Measurements from ENCODE around the gene MICAL3.
"Not testable (repeated sequence)": the region's sequence is repeated elsewhere in the genome, so short reads cannot be mapped to it uniquely, and the experiment has no call there.

MICAL3 gene

DNA sequence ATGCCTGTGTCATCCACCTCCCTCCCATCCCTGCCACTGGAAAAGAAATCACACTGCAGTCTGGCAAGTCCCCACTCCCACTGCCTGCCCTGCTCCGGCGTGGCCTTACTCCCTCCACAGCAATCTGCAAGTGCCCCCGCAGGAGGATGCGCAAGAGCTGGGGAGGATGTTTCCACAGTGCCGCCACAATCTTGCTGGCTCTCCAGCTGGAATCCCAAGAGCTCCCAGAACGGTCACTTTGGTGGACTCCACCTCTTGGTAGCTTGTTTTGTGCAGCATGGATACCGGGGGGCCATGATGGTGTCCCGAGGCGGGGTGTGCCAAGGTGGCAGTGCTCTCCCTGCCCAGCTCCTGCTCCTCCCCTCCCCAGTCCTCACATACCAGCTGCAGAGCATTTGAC, 76.3 kb downstream of the MICAL3 start:
- no peak for DNase-seq

DNA sequence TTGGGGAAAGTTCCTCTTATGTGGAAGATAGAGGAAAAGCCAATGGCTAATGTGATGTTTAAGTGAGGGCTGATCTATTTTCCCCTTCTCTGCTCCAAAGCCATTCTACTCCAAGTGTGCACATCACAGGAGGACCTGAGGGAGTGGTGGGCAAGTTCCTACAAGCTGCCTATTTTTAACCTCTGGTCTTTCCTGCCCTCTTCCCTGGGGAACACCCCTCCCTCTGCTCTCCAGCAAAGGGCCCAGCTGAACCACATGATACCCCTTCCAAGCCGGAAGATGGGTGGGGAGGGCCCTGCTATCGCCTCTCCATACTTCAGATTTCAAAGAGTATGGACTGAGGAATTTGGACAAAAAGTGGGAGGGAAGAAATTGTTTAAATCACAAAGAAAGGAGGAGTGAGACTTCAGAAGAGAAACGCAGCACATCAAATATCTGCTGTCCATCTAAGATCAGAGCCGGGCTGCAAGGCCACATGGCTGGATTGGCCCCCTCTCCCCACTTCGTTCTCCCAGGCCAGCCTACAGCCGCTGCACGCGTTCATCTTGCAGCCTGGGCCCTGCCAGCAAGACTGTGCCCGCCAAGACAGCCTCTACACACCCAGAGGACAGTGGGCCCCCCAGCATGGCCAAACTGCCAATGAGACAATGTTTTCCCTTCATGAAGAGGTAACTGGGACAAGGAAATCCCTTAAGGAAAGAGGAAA, 77.5 kb downstream of the MICAL3 start:
- DNase-seq: no peak

GRCh38 chr22:17945888-17946648, 78.3 kb downstream of the MICAL3 start:
- no peak for DNase-seq

DNA sequence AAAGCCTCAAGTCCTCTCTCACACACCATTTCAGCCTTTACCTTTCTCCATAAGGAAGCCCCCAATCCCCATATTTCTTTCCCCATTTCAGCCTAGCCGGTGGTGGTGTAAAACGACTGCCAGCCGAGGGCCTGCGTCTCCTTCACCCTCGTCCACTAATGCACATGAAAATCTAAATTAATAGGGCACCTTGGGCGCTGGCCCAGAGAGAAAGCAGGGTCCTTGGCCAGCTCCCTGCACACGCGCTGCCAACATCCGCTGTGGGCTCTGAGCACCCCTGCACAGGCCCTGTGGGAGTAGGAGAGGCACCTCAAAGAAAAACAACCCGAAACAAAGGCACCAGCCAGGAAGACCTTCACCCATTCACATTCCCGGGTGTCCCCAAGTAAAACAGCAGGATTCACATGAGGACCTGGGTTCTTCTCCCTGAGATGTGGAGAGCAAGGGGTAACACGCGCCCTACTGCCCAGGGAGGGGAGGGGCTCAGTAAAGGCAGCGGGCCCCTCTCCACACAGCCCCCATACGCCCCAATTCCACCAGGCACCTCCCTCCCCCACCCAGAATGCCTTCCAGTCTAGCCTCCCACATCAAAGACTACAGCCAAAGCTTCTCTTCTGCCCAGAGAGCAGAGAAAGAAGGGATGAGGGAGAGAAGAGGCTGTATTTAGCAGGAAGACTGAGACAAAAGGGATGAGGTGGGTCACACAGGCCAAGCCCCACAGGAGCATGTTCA, 79.0 kb downstream of the MICAL3 start:
- no peak for DNase-seq

DNA sequence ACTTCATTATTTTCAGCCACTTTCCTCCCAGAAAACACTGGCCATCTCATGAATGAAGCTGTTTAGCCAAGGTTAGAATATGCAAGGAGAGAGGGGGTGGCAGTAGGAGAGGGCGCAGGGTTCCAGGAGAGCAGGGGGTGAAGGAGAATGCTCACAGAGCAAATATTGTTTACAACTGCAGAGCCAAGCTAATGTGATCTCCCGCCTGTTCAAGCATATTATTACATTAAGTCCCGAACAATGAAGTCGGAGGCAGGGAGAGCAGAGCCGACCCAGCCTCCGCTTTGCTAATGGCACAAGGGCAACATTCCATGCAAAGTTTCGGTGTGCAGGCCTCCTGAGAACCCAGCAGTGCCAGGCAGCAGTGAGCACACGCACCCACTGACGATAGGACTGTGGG, 80.1 kb downstream of the MICAL3 start:
- DNase-seq: no peak

- DNase-seq: no peak
These were observed 80.7 kb downstream of the MICAL3 start for GRCh38 chr22:17943533-17944249.

- DNase-seq: no peak
These were observed 81.6 kb downstream of the MICAL3 start for GRCh38 chr22:17942721-17943120.

GRCh38 chr22:17941471-17942406, 82.6 kb downstream of the MICAL3 start:
- no peak for DNase-seq

DNA sequence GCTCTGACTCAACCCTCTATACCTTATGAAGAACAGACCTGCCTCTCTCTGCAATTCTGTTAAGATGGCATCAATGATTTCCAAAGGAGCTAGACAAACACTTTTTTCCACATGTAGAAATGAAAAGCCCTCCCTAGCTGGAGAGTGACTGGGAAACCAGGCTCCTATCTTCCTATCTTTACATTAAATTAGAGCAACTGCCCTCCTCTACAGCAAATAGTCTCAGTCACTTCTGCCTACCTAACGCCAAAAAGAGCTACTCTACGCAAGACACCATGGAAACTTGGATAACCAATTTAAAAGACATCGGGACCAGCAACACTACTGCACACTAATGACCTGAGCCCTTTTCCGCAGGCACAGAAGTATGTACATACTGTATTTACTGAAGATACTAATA, 84.8 kb downstream of the MICAL3 start:
- no peak for DNase-seq

GRCh38 chr22:17939011-17939410, 85.3 kb downstream of the MICAL3 start:
- DNase-seq: no peak

DNA sequence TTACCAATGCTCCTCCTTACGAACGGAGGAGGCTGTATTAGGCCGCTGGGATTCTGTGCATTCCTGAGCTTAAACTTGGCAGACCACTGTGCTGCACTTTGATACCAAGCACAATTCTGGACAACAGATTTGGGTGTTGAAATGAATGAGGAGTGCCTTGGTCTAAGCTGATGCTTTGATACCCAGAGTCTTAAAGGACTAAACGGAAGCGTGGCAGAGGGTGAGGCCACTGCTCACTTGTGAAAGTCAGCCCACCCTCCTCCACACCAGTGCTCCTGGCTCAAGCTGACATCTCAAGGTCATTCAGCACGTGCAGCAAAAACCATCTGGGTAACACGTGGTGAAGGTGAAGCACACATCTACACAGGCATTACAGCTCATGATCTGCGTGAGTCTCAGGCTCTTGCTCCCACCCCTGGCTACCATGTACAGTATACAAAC, 85.9 kb downstream of the MICAL3 start:
- DNase-seq: no peak

DNA sequence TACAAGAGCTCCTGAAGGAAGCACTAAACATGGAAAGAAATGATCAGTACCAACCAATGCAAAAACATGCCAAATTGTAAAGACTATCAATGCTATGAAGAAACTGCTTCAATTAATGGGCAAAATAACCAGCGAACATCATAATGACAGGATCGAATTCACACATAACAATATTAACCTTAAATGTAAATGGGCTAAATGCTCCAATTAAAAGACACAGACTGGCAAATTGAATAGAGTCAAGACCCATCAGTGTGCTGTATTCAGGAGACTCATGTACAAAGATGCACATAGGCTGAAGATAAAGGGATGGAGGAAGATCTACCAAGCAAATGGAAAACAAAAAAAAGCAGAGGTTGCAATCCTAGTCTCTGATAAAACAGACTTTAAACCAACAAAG, 91.9 kb downstream of the MICAL3 start:
- not testable (repeated sequence) for DNase-seq

DNA sequence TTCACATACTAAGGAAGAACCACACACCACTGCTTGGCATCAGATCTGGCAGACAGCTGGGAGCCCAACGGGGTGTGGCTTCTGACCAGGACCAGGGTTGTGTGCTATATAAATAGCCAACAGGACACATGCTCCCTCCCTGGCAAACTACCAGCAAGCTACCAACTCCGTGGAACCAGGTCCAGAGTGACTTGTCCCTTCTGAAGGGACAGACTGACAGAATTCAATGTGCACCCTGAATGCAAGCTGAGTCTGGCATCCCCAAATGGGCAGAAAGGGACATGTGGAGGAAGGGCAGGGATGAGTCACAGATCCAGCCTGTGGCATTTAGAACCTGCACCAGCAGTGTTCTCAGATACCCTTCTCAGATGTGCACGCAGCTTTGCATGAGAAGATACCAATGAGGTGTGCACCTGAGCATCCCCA, 92.9 kb downstream of the MICAL3 start:
- no peak for DNase-seq

DNA sequence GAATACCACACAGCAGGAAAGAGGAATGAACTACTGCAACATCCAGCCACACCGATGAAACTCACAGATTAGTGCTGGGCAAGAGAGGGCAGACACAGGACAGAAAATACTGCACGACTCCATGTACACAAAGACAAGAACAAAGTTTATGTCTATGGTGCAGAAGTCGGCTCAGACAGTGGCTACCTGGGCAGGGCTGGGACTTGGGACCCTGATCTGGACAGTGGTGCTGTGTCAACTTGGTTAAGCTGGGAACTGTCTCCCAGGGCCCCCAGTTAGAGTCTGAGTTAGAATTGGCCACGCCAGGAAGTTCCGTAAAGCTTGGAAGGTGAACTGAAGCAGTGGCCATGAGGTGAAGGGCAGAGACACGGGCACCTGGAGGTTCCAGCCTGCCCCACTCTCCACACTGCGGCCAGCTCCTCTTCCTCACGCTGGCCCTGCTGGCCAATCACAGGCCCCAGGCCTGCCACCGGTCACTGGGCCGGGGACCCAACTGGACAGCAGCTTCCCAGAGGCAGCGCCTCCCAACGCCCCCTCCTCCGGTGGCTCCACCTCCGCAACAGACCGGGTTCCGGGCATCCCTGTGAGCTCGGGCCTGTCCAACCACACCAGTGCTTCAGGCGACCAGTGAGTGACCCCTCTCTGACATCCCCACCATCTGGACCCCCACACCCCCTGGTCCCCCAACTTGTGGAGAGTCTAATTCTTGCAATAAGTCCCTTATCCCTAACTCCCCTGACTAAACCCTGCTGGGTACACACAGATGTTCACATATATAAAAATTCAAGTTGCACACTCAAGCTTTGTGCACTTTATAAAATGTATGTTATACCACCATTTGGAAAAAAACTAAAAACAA, 93.7 kb downstream of the MICAL3 start:
- DNase-seq: no peak

GRCh38 chr22:17929909-17930308, 94.5 kb downstream of the MICAL3 start:
- DNase-seq: no peak

DNA sequence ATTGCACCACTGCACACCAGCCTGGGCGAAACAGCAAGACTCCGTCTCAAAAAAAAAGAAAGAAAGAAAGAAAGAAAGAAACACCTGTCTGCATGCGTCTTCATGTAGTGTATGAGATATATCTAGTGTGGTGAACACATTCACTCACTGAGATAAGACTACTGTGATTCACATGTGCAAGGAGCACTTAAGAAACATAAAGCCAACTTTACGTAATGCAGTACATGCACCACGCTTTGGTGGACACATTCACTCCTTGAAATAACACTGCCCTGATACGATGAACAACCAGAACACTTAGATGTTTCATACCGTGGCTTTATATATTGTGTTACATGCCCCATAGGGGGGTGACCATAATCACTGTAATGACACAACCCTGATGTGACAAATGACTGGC, 96.0 kb downstream of the MICAL3 start:
- DNase-seq: no peak

DNA sequence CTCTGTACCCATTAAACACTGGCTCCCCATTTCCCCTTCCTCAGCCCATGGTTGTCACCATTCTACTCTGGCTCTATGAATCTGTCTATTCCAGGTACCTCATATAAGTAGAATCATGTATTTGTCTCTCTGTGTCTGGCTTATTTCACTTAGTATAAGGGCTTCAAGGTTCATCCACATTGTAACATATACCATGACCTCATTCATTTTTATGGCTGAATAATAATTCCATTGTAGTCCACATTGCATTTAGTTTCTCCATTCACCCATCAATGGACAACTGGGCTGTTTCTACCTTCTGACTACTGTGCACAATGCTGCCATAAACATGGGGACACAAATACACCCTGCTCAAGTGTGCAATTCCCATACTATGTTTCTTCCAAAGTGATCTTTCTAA, 97.3 kb downstream of the MICAL3 start:
- no peak for DNase-seq

- DNase-seq: no peak
These were observed 97.8 kb downstream of the MICAL3 start for GRCh38 chr22:17926516-17926915.

- DNase-seq: no peak
These were observed 98.9 kb downstream of the MICAL3 start for GRCh38 chr22:17925431-17925841.

DNA sequence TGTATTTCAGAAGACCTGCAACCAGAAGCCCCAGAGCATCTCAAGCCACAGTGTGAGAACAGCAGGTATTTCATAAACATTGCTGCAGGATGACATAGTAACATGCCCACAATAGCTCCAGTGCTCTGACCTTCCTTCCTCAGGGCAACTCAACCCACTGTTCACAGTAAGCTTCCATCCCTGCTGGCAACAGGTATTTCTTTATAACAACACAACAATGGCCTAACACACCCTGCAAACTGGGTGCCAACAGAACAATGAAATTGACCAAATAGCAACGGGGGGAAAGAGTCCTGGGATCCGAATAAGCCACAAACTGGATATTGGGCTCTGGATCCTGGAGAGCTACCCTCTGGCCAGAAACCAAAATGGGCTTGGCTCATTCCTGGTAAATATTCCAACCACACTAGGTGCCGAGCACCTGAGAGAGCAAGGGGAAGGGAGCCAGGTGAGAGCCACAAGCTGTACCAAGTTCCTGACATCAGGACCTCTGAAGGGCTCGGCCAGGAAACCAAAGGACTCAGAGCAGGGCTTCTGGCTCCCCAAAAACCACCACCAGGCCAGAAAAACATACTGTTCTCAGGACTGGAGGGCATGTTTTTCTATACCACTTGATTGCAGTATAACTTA, 99.5 kb downstream of the MICAL3 start:
- DNase-seq: no peak
